GM19240 (cell line): ENCODE results near the gene PRL.

Experiments used
- DNase-seq: peaks from one replicate; pipeline ENCODE4 v3.0.0; 2011; ENCODE audit warnings: low spot score; ENCODE audit not compliant: insufficient read length

The PRL gene

DNA sequence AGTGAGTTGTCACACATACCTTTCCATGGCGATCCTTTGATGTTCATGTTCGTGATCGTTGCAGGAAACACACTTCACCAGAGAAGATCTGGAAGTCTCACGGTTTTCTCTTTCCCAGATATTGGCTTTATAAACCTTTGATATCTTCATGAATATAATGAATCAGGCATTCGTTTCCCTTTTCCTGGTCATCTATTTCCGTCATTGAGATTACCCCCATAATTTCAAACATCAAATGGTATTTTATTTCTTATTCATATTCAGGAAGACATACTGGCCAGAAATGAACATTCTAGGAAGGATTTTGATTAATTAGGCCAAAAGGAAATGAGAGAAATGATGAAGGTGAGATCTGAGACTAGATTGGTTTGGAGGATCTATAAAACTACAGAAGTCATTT lies at the start of gene PRL:
TSS of gene PRL (minus strand) at position 101 of the 400 bp plus-strand sequence. CDS start at position 47, 54 bp downstream.
- DNase-seq, result no peak

DNA sequence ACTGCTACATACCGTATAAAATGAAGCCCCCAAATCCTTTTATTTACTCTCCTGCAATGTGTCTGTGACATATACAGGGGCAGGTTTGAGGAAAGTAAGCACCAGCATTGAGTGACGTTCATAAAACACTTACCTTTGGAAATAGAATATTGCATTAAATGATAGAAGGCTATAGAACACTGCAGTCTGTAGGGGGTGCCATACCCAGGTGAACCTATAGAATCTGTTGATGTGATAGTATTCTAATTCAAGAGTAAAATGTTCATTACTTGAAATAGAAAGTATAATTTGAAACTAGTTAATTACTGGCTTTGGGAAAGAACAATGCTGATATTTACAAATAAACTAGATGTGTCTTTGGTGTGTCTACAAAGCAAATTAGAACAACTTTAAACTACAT lies 47.0 kb upstream of the PRL start:
- DNase-seq, result no peak

DNA sequence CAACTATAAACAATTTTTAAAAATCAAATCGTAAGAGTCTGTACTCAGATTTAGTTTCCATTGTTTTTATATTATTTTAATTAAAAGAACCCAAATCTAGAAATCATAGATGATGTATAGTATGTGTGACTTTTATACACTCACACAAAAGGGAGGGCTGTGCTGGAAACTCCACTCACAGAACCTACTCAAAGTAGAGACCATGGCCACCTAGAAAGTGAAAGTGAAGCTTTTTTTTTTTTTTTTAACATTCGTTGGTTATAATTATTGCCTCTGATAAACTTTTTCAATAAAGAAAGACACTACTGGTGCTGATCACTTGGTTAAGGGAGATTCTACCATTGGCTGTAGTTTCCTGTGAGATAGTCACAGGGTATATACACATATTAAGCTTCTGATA lies 37.9 kb upstream of the PRL start:
- DNase-seq, result no peak

DNA sequence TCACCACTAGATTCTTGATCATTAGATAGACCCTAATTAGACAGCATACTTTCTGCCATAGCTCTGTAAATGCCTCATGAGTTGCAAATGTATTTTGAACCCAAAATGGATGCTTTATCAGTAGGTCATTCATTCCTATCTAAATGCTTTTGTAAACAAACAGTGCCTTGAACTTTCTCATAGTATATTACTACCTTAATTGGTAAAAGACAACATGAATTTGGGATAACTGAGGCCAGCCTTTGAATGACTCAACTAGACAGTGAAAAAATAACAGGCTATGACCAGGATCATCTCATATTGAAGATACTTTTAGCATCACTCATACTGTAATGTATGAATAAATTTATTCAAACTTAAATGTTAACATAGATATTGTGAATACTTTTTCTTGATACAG lies 37.0 kb upstream of the PRL start:
- no peak for DNase-seq

DNA sequence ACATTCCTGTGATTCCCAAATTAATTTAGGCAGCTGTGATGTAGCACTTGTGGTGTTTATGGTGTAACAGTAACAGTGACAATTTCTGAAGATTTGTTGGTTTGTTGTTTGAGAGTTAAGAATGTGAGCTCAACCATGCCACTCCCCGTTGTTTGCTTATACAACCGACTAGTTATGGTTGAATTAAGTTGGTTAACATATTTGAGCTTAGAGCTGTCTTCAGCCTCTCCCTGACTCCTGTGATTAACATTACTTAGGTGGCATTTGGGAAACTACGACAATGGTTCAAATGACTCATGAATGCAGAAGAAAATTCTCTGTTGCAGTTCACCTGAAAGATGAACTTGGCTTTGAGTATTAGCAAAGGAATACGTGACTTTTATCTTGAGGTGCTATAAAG lies 35.9 kb upstream of the PRL start:
- no peak for DNase-seq

DNA sequence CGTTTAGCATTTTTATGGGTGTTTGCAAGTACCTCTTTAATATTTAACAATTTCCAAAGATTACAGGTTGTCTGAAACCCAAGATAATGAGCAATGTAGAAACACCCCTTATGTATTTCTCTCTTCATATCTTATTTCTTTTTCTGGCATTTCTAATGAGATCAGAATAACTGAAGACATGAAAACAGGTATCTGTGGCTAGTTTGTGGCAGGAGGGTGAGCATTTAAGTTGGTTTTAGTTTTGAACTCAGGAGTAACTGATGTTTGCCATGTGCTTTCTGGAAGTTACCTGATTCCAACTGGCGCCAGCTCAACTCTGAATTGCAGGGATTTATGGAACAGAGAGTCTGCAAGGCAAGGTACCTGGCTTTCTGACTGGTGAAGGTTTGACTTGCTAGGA lies 35.4 kb upstream of the PRL start:
- DNase-seq, result no peak

DNA sequence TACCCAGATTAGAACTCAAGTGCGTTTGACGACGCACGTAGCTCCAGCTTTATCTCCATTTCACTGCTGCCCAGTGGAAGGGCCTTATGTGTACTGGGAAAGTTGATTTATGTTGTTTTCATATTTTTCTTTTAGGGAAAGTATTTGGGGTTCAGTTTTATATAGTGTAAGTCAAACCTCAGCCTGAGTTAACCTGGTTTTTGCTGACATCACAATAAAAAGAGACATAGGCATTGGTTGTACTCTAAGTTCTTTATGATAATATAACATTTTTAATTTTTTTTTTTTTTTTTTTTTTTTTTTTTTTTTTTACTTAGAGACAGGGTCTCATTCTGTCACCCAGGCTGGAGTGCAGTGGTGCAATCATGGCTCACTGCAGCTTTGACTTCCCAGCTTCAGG lies 34.1 kb upstream of the PRL start:
- no peak for DNase-seq

DNA sequence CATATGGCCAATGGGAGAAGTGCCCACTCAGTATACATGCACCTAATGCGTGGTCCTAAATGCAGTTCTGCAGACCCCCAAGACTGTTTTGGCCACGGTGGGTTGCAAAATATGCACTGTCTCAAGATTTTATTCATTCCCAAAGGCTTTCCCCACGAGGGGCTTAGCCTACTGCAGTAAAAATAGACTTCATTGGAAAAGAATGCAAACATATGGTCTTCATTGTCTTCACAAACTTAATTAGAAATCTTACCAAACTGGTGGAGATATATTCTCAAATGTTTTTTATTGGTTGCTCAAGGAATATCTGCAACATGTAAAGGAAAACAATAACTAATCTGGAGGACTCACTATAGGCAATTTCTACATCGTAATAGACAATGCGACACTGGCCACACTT lies 31.6 kb upstream of the PRL start:
- no peak for DNase-seq

DNA sequence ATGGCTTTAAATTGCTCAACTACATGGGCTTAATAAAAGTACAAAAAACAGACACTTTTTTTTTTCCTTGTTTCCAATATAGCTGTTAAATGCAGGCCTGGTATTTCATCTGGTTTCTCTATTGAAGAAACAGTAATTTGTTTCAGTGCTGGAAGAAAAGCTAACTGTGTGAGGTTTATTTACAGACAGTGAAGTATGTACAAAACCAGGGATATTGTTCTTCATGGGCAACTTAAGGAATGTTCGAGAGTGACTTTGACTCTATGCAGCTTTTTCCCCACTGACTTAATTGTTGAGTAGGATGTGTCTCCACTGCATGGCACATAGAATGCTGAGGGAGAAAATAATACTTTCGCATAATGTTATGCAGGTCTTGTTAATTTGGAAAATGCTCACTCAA lies 31.0 kb upstream of the PRL start:
- DNase-seq, result no peak

DNA sequence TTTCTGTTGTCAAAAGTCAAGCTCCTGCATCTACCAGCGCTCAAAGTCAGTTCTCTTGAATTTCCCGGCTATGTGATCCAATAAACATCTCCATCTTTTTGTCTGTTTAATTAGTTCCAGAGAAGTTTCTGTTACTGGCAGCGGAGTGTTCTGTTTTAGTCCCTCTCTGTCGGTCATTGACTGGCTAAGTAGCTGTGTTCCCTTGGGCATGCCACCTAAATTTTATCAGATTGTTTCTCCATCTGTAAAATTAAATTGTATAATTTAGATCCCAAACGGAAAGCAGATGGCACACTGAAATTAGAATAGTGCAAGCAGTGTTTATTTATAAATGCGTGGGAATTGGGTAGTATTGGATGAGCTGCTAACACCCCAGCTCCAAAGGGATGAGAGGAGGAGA lies 29.7 kb upstream of the PRL start:
- no peak for DNase-seq

DNA sequence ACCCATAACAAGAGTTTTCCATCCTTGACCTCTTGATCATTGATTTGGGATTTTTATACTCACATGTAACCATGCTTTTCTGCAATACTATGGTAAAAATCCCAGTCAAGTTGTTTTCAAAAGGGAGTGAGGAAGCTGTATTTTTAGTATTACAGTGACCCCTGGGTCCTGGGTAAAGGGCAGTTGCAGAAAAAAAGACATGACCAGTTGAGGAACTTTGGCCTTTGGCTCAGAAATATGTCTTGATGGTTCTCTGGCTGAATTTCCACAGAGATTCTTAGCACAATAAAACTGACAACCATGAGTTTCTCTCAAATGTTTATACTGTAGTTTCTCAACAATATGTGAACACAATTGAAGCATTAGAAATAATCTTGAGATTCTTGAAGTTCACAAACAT lies 28.6 kb upstream of the PRL start:
- no peak for DNase-seq

DNA sequence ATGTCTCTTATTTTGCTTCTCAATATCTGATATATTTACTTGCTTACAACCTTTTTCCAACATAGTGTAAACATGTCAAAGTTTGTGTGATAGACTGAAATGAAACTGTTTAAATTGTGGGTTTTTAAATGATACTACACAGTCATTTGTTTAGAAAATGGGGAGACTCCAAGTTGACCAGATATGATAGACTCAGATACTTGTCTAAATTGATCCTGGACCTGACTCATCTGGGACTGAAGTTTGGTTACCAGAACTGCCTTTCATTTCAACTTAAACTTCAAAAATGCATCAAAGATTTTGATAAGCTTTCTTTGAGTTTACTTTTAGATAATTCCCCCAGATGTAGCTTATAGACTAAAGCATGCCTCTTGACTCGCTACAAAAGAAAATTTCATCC lies 27.0 kb upstream of the PRL start:
- no peak for DNase-seq

DNA sequence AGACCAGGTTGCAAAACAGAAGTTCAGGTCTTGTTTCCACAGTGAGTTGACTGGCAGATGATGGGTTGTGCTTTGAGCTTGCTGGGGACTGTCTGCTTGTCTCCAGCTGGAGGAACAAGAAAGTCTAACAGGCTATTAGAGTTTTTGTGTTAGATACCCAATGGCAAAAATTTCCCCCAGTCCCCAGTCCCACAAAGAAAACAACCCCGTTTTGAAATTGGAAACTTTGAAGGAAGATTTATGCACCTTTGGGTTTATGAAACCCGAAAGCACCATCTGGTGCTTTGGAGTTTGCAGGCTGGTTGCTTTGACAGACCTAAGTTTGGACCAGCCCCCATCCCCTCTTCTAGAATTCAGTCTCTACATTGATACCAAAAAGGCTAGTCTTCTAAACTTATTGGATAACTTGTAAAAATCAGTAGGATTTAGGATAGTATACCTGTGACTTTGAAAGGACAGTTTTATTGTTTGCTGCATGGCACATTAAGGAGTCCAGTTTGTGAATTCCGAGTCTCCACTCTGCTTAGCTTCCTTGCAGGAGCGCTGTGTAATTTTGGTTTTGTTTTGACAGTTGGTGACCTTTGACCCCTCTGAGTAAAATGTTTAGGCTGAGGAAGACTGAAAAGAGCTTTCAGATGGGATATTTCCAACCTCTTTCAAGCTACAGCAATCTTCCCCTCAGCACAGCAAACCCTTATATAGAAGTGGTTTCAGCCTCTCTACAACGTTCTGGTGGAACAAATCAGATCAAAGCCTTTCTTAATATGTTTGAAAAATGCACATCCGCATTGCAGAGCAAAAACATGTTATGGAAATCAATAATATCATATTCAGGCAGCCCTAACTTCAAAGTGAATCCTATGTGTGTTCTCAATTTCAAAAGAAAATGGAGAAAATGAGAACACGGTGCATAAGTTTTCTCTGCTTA lies 25.5 kb upstream of the PRL start:
- no peak for DNase-seq

DNA sequence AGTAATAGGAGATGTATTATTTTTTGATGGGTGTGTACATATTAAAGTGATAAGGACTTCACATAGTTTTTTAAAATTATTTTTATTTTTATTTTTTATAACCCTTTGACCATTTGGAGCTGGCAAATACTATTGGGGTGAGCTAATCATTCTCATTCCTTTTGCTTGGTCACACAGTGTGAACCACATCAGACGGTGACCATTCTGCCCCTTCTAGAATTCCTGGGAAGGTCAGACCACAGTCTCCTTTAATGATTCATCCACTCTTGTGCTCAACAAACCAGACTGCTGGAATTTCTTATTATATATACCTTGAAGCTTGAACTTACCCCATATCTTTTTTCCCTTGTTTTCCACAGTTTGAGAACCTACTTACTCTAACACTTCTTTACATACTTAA lies 23.9 kb upstream of the PRL start:
- DNase-seq, result no peak

DNA sequence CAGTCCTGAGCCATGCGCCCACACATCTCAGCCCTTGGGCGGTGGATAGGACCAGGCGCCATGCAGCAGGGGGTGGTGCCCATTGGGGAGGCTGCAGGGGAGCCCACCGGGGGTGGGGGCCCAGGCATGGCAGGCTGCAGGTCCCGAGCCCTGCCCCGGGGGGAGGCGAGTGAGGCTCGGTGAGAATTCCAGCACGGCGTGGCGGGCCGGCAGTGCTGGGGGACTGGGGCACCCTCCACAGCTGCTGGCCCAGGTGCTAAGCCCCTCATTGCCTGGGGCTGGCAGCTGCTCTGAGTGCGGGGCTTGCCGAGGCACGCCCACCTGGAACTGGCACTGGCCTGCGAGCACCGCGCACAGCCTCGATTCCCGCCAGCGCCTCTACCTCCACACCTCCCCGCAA lies 21.6 kb upstream of the PRL start:
- no peak for DNase-seq

DNA sequence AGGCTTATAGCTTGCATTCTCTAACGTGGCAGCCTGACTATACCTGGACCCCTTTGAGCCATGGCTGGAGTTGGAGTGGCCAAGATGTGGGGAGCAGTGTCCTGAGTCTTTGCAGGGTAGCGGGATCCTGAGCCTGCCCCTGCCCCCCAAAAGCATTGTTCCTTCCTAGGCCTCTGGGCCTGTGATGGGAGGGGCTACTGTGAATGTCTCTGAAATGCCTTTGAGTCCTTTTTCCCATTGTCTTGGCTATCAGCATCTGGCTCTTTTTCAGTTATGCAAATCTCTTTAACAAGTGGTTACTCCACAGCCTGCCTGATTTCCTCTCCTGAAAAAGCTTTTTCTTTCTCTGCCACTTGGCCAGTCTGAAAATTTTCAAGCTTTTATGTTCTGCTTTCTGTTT lies 17.0 kb upstream of the PRL start:
- DNase-seq, result no peak

DNA sequence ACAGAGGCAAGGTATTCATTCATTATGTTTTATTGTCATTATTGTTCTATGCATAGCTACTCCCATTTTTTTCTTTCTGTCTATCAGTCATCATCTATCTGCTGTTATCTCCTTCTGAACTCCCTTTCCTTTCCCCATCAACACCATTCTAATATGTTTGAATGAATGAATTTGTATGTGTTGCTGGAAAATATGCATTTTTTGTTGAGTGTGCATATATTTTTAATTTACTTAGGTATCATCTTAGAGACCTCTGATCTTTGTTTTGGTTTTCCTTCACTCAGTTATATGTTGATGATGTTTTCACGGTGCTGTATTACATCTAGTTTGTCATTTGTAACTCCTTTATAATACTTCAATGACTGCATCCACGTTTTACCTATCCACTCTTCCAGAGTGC lies 12.1 kb upstream of the PRL start:
- DNase-seq, result no peak

DNA sequence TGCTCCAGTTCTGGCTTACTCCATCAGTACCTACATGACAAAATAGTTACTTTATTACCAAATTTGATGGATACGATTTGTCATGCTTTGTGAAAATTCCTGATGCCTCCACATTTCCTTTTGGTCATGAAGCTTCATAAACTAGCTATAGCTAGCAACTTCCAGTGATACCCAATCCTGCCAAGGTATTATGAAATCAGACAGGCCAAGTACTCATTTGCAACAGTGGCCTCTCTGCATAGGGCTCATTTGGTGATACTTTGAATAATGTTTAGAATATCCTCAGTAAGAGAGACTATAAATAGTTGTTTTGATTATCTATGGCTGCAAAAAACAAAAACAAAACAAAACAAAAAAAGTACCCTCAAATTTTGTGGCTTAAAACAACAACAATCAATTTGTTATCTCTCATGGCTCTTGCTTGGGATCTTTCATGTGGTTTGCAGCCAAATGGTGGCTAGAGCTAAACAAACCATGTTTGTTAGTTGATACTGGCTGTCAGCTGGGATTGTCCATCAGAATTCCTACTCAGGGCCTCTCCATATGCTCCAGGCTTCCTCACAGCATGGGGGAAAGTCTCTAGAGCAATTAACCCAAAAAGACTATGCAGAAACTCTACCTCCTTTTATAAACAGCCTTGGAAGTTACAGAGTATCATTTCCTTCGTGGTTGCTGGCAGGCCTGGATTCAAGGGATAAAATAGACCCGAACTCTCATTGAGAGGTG lies 10.1 kb upstream of the PRL start:
- no peak for DNase-seq

DNA sequence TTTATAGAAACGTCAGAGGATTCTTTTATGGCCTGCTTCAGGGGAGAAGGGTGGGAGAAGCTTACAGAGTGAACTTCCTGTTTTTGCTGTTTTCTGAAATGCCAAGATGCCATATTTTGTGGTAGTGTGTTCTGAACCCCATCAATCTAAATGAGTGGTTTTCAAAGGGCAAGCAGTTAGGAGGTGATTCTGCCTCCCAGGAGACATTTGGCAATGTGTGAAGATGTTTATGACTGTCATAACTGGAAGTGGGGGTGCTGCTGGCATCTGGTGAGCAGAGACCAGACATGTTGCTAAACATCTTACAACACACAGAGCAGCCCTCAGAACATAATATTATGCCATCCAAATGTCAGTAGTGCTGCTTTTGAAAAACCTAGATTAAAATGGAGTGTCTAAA lies 6.0 kb upstream of the PRL start:
- no peak for DNase-seq

DNA sequence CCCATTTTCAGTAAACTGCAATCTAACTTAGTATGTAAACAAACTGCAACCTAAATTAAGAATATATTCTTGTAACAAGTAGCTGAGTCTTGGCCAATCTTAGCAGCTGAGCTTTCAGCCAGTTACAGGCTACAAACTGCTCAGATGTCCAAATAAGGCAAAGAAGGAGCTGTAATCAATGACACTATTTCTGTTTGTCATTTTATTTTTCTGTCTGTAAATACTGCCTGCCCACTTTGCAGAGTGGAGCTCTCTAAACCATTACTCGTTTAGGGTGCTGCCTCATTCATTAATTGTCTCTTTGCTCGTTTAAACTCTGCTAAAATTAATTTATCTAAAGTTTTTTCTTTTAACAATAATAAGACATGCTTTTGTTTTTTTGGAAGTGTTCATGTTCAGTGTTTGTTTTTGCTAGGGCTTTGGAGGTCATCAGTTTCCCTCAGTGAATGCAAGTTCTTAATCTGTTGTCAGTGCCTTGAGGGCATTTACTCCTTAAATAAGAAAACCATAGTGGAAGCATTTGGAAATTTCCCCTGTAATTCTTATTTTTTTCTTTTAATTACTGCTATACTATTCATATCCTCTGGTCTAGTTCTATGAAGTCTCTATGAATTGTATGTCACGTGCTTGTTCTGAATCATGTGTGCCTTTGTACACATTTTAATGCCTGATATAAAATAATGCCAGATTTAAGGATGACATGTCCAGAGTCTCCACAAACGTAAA lies 3.6 kb upstream of the PRL start:
- DNase-seq, result no peak

DNA sequence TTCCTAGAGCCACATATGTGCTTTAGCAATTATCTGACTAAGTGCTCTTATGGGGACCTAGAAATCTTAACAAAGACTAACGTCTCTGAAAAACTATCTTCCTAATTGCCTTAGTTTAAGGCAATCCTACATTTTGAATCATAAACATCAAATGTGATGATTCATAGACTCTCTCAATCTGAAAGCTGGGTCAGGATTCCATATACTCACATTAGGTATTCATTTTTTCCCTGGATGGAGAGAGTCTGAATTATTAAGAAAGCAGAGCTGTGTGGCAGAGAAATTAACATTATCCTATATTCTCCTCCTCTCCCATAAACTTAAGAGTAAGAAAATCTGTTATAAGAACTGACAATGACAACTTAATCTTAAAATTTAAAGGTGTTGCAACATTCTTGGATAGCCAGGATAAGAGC lies 1.6 kb upstream of the PRL start:
- no peak for DNase-seq

DNA sequence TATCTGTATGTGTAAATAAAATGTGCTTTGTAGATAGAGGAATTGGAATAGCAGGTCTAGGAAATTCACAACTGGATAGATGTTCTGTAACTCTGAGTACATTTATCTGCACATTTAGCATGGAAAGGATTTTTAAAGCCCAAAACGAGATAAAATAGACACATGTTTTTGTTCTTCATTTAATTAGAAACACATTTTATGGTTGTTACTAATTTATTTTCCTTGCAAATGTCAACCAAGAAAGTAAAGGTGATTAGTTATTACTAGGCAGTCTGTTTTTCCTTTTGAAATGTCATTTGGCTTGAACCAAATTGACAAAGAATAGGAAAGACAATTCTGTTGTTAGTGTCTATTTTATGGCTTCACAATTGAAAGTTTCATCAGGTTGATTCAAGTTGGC lies 769 bp downstream of the PRL start:
- DNase-seq, result no peak
